RKO (cell line): ENCODE measurements around the gene COL15A1.
"Not testable (repeated sequence)": the region's sequence is repeated elsewhere in the genome, so short reads cannot be mapped to it uniquely, and the experiment has no call there.

Experiments
- DNase-seq: peaks from one replicate; pipeline ENCODE4 v3.0.0-alpha.2; 2016; ENCODE audit warnings: low spot score

Gene COL15A1

DNA sequence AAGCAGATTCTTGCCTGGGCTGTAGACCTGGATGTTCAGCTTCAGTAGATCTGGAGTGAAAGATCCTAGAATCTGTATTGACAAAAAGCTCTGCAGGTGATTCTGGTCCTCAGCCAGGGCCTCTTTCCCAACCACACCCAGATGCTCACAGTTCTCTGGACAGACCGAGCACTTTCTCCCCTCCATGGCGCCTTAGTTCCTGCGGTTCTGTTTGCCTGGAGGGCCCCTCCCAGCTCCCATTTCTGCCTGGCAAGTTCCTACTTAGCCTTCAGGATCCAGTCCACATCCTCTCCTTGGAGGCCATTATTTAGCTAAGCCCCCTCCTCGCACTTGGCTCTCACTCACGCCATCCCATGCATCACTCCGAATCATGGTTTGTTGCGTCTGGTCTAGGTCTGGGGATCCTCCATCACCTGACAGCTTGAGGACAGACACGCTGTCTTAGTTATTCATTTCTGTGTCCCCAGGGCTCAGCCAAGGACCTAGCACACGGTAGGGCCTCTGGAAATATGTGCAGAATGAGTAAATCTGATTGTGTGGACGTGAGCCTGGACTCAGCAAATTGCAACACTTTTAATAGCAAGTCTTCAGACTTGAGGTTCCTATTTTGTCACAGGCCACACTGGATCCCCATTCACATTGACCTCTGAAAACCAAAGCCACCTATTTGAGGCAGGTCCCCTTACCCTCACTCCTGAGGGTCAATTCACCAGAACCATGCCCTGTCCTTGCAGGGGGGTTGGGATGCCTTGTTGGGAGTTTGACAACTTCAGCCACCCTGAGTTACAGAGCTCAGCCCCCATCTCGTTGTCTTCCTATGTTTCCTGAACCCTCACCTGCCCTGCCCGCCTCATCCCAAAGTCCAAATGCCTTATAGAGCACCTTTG, 50.7 kb downstream of the COL15A1 start:
- no peak for DNase-seq

DNA sequence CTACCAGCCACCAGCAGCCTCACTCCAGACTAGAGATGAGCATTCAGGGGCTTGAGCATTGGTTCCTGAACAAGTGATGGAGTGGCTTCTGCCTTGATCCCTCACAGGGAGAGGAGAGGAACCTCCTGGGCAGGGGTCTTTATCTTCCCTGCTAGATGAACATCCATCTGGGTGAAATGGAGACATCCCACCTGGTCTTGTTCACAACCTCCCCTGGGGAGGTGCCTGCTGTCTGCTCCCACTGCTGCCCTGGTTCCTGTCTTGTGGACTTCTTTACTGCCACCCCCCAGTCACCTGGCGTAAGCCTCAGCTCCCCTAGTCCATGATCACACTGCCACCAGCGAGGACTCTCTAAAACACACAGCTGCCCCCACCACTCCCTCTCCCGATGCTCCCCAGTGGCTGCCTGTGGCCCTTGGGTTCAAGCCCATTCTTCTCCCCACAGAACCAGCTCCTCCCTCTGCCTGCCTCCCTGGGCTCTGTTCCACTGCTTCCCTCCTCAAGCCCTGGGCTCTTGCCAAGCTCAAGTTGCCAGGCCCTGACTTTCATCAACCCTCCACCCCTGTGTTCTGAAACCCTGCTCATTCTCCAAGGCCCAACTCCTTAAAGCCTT, 51.5 kb downstream of the COL15A1 start:
- no peak for DNase-seq

DNA sequence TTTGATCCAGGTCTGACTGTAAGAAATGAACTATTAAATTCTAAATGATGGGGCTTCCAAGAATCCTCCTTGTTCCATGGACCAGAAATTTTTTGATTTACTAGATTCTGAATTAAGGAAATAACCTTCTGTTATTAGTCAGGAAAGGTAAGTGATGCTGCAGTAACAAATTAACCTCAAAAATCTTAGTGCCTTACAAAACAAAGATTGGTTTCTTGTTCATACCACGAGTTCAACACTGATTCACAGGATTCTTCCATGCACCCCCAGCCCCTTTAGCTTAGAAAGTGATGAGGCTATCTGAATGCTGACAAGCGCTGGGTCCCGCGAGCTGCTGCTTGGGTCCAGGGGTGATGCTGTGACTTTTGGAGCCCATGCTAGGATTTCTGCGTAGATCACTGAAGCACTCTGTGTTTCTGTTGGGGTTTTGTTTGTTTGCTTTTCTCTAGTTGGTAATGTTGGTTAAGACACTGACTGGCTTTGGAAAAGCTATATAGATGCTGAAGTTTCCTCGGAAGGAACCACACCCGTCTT, 52.3 kb downstream of the COL15A1 start:
- no peak for DNase-seq

DNA sequence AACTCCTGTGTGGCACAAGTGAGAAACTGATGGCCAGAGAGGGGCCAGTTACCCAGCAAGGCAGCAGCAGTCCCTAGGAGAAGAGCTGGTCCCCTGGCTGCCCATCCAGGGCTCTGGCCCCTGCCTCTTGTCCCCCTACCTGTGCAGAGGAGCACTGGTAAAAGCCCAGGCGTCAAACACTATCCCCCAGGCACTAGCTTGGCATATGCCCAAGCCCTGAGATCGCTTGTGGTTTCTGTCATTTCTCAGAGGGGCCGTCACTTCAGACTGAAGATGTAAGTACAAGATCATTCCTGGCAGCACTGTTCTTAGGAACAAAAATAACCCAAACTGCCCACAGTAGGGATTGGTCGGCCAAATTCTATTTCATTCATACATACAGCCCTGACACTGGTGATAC, 53.9 kb downstream of the COL15A1 start:
- no peak for DNase-seq

DNA sequence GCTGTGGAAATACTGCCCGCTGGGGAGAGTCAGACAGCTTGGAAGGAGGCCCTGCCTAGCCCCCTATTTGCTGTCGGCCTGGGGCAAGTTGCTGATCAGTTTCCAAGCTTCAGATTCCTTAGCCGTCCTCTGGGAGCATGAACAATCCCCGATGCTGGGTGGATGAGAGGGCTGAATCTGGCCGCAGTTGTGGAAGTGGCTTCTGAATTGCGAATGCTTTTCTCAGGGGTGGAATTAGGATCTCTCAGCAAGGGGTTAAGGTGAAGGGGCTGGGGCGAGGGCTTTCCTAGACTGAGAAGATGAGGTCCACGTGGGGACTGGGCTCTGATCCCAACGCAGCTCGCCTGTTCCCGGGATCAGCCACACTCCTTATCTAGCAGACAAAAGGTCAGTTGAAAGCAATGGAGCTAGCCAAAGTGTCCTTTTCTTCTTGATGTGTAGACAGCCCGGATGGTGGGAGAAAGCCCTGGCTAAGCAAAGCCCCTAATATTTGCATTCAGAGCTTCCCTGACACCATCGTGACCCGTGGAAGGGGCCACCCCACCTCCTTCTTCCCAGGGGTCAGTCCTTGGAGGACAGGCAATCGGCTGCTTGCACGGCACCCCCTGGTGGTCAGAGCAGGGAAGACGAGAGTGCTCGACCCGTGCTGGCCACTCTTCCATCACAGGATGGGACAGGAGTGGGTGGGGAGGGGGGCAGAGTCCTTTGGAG, 54.9 kb downstream of the COL15A1 start:
- peak; percentile 64 for DNase-seq

DNA sequence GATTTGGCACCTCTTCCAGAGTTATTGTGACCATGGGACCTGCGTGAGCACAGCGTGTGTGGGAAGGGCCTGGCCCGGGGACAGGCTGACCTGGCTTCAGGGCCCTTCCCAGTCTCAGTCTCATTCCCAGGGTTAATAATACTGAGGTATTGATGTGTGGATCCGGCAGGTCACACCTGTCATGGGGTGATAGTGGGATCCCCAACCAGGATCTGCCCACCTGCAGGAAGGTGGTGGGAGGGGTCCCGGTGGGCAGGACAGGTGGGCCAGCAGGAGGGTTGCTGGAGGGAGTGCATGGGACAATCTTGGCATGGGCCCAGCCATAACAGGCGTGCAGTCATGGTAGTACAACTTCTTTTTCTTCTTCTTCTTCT, 55.4 kb downstream of the COL15A1 start:
- no peak for DNase-seq

DNA sequence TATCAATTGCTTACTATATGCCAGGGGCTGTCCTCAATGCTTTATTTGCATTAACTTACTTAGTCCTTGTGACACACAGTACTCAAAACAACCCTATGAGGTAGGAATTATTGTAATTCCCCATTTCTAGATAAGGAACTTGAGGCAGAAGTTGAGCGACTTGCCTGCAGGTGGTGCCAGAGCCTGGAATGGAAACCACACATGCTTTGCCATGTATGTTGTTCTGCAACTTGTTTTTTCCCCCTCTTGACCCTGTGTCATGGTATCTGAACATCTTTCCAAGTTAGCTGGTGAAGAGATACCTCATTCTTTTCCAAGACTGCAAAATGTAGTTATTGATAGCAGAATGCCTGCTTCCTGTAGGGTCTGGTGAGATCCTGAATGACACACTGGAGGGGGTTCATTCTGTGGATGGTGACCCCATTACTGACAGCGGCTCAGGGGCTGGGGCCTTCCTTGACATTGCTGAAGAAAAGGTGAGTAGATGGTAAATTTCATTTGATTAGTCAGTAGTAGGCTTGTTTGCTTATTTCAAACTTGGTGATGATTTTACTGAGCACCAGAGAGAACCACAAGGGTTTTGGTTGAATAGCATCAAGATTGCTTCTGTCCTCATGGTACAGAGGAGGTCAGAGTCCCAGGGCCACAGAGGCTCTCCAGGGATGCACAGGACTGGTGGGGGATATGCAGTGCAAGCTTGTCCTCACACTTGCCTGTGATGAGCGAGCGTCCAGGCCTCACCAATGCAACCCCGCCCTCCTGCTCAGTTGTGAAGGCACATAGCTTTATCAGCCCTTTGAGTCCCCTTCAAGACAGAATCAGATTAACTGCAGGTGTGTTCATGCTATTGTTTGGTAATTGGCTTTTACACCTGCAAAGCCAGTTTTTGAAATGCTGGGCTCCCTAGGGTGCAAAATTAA, 57.0 kb downstream of the COL15A1 start:
- peak; percentile 71 for DNase-seq

DNA sequence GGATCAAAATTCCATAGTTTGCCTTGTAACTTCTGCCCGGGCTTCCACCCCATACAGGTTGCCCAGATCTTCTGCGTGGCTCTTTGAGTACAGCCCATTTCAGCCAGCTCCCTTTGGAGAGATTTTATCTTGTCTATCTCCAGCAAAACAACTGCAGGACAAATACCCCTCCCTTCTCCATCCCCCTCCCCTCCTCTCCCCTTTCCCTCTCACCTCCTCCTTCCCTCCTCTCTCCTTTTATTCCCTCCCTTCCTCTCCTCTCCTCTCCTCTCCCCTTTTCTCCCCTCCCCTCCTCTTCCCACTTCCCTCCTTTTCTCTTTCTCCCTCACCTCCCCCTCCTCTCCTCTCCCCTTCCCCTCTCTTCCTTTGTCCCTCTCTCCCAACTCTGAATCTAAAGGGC, 58.2 kb downstream of the COL15A1 start:
- no peak for DNase-seq

DNA sequence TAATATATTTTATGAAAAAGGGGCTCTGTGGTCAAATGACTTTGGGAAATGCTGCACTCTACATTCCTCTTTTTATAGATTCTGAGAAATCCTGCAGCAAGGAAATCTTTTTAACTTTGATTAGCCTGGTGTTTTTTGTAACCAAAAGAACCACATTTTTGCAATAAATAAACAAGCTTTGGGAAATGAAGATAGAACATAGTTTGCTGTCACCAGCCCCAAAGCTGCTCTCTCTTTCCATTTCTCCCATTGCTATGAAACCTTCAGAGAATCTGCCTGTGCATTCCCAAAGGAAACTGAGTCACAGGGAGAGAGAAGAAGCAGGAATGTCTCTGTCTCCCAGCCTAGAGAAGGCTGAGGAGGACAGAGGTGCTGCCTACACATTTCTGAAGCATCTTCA, 59.0 kb downstream of the COL15A1 start:
- DNase-seq = no peak

DNA sequence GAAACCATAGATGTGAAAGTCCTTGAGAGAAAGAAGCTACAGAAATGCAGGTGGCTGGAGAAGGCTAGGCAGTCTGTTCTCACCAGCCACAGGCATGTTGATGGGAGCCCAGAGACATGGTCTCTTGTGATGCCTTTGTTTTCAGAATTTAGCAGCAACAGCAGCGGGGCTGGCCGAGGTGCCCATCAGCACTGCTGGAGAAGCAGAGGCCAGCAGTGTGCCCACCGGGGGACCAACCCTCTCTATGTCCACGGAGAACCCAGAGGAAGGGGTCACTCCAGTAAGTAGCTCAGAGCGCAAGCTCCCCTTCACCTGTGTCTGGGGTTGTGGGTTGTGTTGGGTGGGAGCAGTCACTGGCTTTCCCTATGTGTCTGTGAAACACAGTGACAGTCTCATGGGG, 59.6 kb downstream of the COL15A1 start:
- DNase-seq = no peak

DNA sequence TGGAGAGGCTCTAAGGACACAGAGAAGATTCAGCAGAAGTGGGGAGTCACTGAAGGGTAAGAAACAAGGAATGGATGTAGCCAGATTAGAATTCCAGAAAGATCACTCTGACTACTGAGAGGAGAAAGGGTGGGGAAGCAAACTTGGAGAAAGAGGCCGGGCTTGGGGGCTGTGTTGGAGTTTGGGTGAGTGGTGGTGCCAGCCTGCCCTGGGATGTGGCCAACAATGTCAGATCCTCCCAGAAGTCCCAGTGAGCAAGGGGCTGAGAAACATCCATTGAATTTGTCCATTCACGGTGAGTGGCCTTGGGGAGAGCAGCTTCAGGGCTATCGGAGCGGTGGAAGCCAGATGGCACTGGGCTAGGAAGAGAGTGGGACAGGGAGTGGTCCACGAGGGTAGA, 60.4 kb downstream of the COL15A1 start:
- DNase-seq = no peak

DNA sequence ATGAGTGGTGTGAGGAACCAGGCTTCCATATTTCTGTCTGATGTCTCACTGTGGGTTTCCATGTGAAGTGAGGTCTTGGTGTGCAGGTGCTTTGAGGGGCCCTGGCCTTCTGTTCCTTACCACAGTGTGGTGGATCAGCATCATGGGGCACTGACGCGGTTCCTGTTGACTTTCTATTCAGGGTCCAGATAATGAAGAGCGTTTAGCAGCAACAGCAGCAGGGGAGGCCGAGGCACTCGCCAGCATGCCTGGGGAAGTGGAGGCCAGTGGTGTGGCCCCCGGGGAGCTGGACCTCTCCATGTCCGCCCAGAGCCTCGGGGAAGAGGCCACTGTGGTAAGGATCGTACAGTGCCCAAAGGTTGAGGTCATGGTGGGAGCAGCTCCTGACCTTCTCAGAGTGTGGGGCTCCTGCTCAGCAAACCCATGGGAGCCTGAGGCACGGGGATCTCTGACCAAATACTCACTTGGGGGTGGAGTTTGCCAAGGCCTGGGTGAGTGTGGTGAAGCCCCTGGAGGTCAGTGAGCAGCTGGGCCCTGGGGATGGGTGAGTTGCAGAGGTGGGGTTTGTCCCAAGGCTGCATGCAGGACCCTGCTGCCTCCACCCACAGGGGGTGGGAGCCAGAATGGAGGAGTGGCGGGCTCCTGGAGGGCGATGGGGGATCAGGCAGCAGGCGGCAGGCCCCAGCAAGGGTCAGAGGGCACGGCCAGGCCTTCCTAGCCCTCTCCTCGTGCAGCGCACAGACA, 61.2 kb downstream of the COL15A1 start:
- DNase-seq = no peak

DNA sequence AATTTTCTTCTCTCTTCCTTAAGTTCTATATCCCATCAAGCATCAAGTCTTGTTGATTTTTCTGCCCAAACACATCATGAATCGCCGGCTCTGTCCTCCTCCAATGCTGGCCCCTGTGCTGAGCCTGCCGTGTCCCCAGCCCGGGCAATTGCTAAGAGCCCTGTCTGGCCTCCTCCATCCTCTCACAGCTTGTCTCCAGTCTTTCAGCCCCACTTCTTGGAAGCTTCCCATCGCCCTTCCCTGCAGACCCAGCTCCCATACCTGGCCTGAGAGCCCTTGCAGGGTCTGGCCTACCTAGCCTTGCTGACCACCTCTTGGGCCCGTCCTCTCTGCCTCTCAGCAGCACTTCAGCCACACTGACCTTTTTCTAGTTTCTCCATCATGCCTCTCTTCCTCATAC, 61.9 kb downstream of the COL15A1 start:
- no peak for DNase-seq

DNA sequence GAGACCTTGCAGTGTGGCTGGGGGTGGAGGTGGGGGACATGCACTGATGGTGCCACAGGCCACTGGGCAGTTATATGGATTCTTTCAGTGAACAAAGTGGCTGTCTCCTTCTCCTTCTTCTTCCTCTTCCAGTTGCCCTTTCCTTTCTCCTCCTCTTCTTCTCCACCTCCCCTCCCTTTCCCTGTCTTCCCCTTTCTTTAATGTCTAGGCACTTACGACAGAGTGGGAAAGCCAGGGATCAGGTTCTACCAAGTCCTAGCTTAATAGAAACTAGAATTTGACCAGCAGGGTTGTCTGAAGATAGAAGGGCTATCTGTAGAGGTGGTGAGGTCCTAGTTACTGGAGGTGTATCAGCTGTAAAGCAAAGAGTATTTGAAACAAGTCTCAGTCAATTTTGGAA, 62.8 kb downstream of the COL15A1 start:
- no peak for DNase-seq

DNA sequence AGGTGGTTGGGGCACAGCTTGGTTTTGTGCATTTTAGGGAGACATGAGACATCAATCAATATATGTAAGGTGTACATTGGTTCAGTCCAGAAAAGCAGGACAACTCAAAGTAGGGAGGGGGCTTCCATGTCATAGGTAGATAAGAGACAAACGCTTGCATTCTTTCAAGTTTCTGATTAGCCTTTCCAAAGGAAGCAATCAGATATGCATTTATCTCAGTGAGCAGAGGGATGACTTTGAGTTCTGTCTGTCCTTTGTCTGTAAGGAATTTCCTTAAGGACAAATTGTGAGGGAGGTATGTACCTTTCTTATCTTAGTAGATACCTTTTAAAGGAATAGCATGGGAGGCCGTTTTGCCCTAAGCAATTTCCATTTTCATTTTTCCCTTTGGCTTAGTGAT, 63.3 kb downstream of the COL15A1 start:
- DNase-seq = no peak

DNA sequence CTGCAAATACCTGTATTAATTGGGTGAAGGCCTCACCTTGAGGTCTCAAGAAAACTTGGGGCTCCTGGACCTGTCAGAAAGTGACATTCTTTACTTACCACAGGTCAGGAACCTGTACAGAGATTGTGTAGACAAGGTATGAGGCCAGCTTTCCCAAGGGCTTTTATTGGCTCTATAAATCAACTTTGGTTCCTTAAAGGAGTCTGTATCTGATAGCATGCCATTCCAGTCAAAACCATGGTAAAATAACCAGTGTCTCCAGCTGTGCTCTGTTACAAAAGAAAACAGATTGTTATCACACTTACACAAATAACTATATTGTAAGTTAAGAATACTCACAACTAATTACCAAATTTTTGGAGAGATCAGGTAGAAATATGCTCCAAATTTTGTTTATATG, 64.5 kb downstream of the COL15A1 start:
- DNase-seq = no peak

DNA sequence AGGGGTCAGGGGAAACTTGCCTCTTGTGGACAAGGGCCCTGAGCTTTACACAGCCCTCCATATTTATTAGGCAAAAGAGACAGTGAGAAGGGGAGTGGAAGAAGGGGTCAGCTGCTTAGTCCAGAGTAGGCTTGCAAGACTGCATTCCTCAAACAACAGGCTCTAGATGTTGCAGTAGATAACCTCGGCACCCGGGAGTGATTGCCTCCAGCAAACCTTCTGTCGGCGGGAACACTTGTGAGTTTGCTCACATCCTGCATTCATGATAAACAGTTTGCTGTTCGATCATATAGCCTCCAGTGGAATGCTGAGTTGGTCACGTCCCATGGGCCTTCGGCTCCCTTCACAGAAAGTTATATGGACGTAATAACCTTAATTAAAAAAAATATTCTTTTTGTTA, 66.7 kb downstream of the COL15A1 start:
- DNase-seq = not testable (repeated sequence)

DNA sequence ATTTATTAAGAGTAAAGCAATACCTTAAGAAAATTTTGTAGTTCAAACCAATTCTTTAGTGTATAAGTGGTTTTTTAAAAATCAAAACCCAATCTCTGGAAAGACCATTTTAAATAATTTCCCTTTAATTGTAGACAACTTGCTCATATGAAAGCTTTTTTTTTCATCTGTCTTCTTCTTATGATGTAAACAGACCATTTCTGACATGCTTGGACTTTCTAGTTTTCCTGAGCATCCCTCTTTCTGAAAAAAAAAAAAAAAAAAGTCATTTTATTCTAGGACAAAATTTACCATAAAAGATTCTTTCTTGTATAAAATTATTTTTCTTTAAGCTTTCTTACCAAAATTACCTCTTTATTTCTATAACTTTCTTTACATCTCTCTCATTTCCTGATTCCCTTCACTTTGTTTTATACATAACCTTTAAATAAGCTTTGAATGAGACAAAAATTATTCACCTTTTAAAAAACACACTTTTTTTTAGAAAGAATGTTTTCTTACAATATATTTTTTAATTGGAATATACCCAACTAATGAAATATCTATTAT, 67.5 kb downstream of the COL15A1 start:
- peak; percentile 60 for DNase-seq

DNA sequence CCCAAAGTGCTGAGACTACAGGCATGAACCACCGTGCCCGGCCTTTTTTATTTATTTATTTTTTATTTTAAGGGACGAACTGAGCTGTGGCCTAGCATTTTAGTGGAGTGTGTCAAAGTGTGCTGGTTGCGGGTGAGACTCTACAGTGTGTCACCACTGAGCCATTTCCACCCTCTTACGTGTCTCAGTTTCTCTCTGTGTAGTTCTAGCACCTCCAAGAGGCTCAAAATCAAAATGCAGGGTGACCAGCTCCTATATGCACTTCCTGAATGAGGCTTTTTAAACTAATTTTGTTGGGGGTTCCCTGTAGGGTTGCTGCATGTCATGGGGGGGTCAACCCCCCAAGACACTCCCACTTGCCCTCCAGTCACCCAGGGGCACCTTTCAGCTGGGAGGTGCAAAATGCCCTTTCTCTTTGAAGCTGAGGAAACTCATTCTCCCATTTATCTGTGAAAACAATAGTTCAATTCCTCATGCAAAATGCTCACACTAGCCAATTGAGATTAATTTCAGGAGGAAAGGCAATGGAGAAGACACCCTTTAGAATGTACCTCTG, 69.3 kb downstream of the COL15A1 start:
- peak; percentile 46 for DNase-seq

DNA sequence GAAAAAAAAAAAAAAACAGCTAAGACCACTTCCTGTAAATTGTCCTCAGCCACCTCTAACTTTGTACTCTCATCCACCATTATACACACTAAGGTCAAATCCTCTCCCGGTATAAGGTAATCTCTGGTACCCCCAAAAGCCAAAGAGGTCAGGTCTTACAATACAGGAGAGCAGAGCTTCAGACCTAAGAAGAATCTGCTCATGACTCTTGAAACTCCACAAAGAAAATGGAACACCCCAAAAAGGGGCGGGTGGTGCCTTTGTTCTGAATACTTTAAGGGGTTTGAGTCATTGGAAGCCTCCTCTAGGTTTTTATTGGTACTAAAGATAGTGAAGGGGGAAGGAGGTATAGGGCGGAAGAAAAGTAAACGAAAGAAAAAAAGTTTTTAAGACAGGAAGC, 69.8 kb downstream of the COL15A1 start:
- no peak for DNase-seq
